GM18505 (cell line): ENCODE results near the gene PDCD1LG2.
"Not testable (repeated sequence)": the region's sequence is repeated elsewhere in the genome, so short reads cannot be mapped to it uniquely, and the experiment has no call there.

Experiments used
- ATAC-seq: cut with Tn5 transposase; IDR thresholded peaks from one replicate; pipeline ENCODE4 v1.9.1; 2021; ENCODE audit not compliant: unreplicated experiment
- POLR2A ChIP-seq: IDR thresholded peaks from 4 replicates; pipeline ENCODE4 v1.6.1; 2011; ENCODE audit warnings: borderline replicate concordance; ENCODE audit not compliant: insufficient read depth, insufficient read length; ENCODE audit errors: extremely low read depth

The PDCD1LG2 gene

GRCh38 chr9:5510360-5510931 lies at the start of gene PDCD1LG2:
PDCD1LG2 (plus strand) TSS chr9:5510531; CDS start chr9:5522547, 12,016 bp downstream.
- peak; percentile 73 for ATAC-seq
- TF ChIP-seq POLR2A, result no peak

GRCh38 chr9:5464831-5465330 lies 45.5 kb upstream of the PDCD1LG2 start:
- not testable (repeated sequence) for ATAC-seq

DNA sequence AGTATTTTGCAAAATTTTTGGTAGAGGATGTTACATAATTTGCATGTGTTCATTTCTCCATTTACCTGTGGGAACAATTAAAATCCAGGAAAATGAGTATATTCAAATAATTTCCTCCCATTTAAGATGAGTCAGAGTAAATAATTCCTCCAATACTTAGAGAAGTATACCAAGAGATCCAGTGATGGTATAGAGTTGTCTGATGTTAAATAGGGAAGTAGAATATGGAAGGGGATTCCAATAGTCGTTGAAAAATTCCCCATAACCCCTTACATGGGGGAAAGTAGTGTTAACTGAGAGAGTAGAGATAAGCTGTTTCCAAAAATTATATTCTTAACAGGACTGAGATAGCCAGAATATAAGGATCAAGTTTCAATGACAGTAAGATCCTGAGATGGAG lies 44.3 kb upstream of the PDCD1LG2 start:
- no peak for ATAC-seq
- no peak for TF ChIP-seq POLR2A

DNA sequence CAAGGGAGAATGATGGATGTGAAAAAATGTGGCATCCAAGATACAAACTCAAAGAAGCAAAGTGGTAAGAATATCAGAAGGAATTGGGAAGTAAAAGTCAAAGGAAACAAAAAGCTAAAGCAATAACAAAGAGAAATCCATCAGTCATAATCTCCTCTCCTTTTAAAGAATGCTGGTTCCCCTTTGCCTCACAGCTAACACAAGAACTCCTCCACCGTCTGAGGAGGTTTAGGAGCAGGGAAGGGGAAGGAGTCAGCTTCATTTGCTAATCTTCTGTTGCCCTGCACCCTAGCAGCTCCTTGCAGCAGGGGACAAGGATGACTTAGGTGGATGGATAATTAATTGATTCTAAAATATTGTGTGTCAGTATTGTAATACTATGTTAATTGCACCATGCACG lies 43.6 kb upstream of the PDCD1LG2 start:
- TF ChIP-seq POLR2A, result no peak
- no peak for ATAC-seq

DNA sequence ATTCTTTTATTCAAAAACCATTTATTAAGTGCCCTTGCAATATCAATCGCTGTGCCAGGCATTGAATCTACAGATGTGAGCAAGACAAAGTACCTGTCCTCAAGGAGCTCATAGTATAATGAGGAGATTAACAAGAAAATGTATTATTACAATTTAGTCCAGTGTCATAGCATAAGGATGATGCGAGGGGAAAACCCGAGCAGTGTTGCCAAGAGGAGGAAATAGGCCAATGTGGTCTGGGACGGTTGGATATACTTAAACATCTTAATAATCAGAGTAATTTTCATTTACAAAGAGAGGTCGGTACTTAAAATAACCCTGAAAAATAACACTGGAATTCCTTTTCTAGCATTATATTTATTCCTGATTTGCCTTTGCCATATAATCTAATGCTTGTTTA lies 41.5 kb upstream of the PDCD1LG2 start:
- no peak for ATAC-seq

GRCh38 chr9:5470122-5470521 lies 40.2 kb upstream of the PDCD1LG2 start:
- ATAC-seq, result no peak
- TF ChIP-seq POLR2A, result no peak

More for the DNA sequence above, 41.5 kb upstream of the PDCD1LG2 start:
- no peak for TF ChIP-seq POLR2A

GRCh38 chr9:5470816-5471215 lies 39.5 kb upstream of the PDCD1LG2 start:
- no peak for ATAC-seq
- no peak for TF ChIP-seq POLR2A

GRCh38 chr9:5475611-5476010 lies 34.7 kb upstream of the PDCD1LG2 start:
- not testable (repeated sequence) for ATAC-seq

DNA sequence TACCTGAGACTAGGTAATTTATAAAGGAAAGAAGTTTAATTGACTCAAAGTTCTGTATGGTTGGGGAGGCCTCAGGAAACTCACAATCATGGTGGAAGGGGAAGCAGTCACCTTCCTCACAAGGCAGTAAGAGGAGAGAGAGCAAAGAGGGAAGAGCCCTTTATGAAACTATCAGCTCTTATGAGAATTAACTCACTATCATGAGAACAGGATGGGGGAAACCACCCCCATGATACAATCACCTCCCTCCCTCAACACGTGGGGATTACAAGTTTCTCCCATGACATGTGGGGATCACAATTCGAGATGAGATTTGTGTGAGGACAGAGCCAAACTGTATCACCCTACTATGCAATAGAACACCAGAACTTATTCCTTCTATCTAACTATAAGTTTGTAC lies 32.1 kb upstream of the PDCD1LG2 start:
- no peak for TF ChIP-seq POLR2A
- no peak for ATAC-seq

- TF ChIP-seq POLR2A, result no peak
- peak; percentile 56 for ATAC-seq
Measured at GRCh38 chr9:5479994-5480694, 30.2 kb upstream of the PDCD1LG2 start.

- ATAC-seq, result no peak
- no peak for TF ChIP-seq POLR2A
Measured at GRCh38 chr9:5480919-5481318, 29.4 kb upstream of the PDCD1LG2 start.

GRCh38 chr9:5481322-5482040 lies 28.9 kb upstream of the PDCD1LG2 start:
- TF ChIP-seq POLR2A, result no peak
- ATAC-seq, result no peak

GRCh38 chr9:5482194-5482593 lies 28.1 kb upstream of the PDCD1LG2 start:
- no peak for TF ChIP-seq POLR2A
- no peak for ATAC-seq

DNA sequence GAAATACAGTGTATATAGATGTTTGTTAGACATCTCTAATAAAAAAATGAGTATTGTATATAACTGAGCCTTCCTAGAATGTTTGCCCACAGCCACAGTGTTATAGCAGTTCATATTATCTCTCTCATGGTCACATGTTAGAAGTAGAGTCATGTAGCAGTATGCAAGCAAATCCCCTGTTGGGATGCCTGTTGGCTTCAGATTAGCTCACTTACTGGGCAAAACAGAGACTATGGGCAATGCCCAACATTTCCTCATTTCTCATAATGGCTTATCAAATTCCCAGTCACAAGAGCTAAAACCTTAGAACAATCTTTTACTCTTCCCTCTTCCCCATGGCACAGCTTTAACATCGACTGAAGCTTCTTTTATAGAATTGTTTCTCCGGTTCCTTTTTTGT lies 27.0 kb upstream of the PDCD1LG2 start:
- TF ChIP-seq POLR2A, result no peak
- ATAC-seq, result no peak
